SK-N-SH (cell line): Measurements from ENCODE around the gene LDAH. TPM values are rescaled to one million over a fixed set of nuclear protein-coding genes. Genes with fewer than 3 reads are reported as not detected.
A peak's percentile ranks its signal among the peaks of the same experiment; 100 is the strongest.

Experiments
- CTCF ChIA-PET: fragments of 300-600, 350-600 bp; formaldehyde crosslinking; extraction: SDS; loops from one replicate; lab custom pipeline; 2021; lab: Yijun Ruan, JAX
- POLR2A ChIA-PET: fragments of 350-600 bp; sonication (Branson Sonifier 250); formaldehyde crosslinking; extraction: SDS; loops from one replicate; lab custom pipeline; 2020; ENCODE audit warnings: antibody characterized with exemption, inconsistent platforms; lab: Yijun Ruan, JAX
- DNase-seq: peaks from one replicate; pipeline ENCODE4 v3.0.0; 2012
- H2AFZ ChIP-seq: fragments of 200-600 bp; sonication (generic); 2 replicates; pipeline ENCODE4 v1.8.1; 2016; ENCODE audit warnings: antibody characterized with exemption, mild to moderate bottlenecking, low read depth
- H3F3A ChIP-seq: fragments of 200-600 bp; sonication (generic); replicated peaks from 2 replicates; pipeline ENCODE3; 2016; ENCODE audit warnings: antibody characterized with exemption, mild to moderate bottlenecking; ENCODE audit not compliant: insufficient read depth
- H3K27ac ChIP-seq, 2 experiments: fragments of 200-500 bp in 1 of 2; fragments of 200-600 bp in 1 of 2; sonication (Bioruptor generic) in 1 of 2; sonication (generic), shearing (Covaris generic) in 1 of 2; 2 replicates each; pipeline versions ENCODE4 v1.5.1 to v1.6.1; 2014 to 2016; ENCODE audit warnings: low read depth in 2 of 2, inconsistent platforms in 1 of 2, low read length in 1 of 2, mild to moderate bottlenecking in 1 of 2, mixed read lengths in 1 of 2
- H3K27me3 ChIP-seq: fragments of 200-600 bp; sonication (generic), shearing (Covaris generic); 2 replicates; pipeline ENCODE4 v1.6.1; 2016; ENCODE audit warnings: mixed run types; ENCODE audit not compliant: insufficient read depth
- H3K36me3 ChIP-seq, 2 experiments: fragments of 200-500 bp in 1 of 2; fragments of 200-600 bp in 1 of 2; sonication (Bioruptor generic) in 1 of 2; sonication (generic) in 1 of 2; replicated peaks in 1 of 2; 2 replicates each; pipeline versions ENCODE3 to v1.5.1; 2014 to 2016; ENCODE audit warnings: low read length in 1 of 2, mild to moderate bottlenecking in 1 of 2; ENCODE audit not compliant: insufficient read depth in 2 of 2, control insufficient read depth in 1 of 2
- H3K4me1 ChIP-seq, 2 experiments: fragments of 200-500 bp in 1 of 2; fragments of 200-600 bp in 1 of 2; sonication (Bioruptor generic) in 1 of 2; sonication (generic), shearing (Covaris generic) in 1 of 2; 2 replicates each; pipeline versions ENCODE4 v1.5.1 to v1.6.1; 2014 to 2016; ENCODE audit warnings: low read depth in 1 of 2, low read length in 1 of 2, mixed run types in 1 of 2; ENCODE audit not compliant: insufficient read depth in 2 of 2, control insufficient read depth in 1 of 2
- H3K4me2 ChIP-seq: fragments of 200-600 bp; sonication (generic), shearing (Covaris generic); 2 replicates; pipeline ENCODE4 v1.6.1; 2017; ENCODE audit warnings: mixed run types
- H3K4me3 ChIP-seq, 2 experiments: fragments of 200-500 bp in 1 of 2; fragments of 200-600 bp in 1 of 2; sonication (Bioruptor generic) in 1 of 2; sonication (generic), shearing (Covaris generic) in 1 of 2; 2 replicates each; pipeline versions ENCODE4 v1.5.1 to v1.8.1; 2014 to 2016; ENCODE audit warnings: low read depth in 2 of 2, inconsistent platforms in 1 of 2, low read length in 1 of 2, mild to moderate bottlenecking in 1 of 2, mixed read lengths in 1 of 2, moderate library complexity in 1 of 2
- H3K79me2 ChIP-seq: fragments of 200-600 bp; sonication (generic); 2 replicates; pipeline ENCODE4 v1.8.1; 2017; ENCODE audit warnings: mild to moderate bottlenecking; ENCODE audit not compliant: insufficient read depth
- H3K9ac ChIP-seq: fragments of 200-600 bp; sonication (generic); 2 replicates; pipeline ENCODE4 v1.6.1; 2017; ENCODE audit warnings: mixed run types
- H3K9me2 ChIP-seq: fragments of 200-600 bp; sonication (generic); 2 replicates; pipeline ENCODE4 v1.6.1; 2017; ENCODE audit warnings: mixed run types
- H3K9me3 ChIP-seq: fragments of 200-600 bp; sonication (generic); 2 replicates; pipeline ENCODE4 v1.6.1; 2017; ENCODE audit warnings: mixed run types, mild to moderate bottlenecking, moderate library complexity
- H4K20me1 ChIP-seq: fragments of 200-600 bp; sonication (generic); 2 replicates; pipeline ENCODE4 v1.6.1; 2017; ENCODE audit warnings: mild to moderate bottlenecking, mixed run types; ENCODE audit not compliant: insufficient read depth
- CTCF ChIP-seq: fragments of 200-600 bp; sonication (generic); IDR thresholded peaks from 2 replicates; pipeline ENCODE4 v1.6.1; 2017; ENCODE audit warnings: antibody characterized with exemption, mild to moderate bottlenecking, moderate library complexity
- EP300 ChIP-seq, 2 experiments: IDR thresholded peaks; 2 replicates each; pipeline versions ENCODE4 v1.4.0 to v1.6.1; 2012; ENCODE audit warnings: borderline replicate concordance in 1 of 2, low read depth in 1 of 2, low read length in 1 of 2
- FOSL2 ChIP-seq: IDR thresholded peaks from 2 replicates; pipeline ENCODE4 v1.4.0; 2012; ENCODE audit warnings: low read depth, mild to moderate bottlenecking, moderate library complexity, borderline replicate concordance
- FOXM1 ChIP-seq: IDR thresholded peaks from 2 replicates; pipeline ENCODE4 v1.4.0; 2012; ENCODE audit warnings: low read depth, mild to moderate bottlenecking
- GABPA ChIP-seq: IDR thresholded peaks from 2 replicates; pipeline ENCODE4 v1.4.0; 2012; ENCODE audit warnings: low read depth, mild to moderate bottlenecking
- IRF3 ChIP-seq: fragments of 150-350 bp; IDR thresholded peaks from 2 replicates; pipeline ENCODE4 v1.6.1; 2016; ENCODE audit warnings: mild to moderate bottlenecking, low read depth, low read length
- MAX ChIP-seq: IDR thresholded peaks from 2 replicates; pipeline ENCODE4 v1.4.0; 2012; ENCODE audit warnings: low read depth
- NRF1 ChIP-seq: IDR thresholded peaks from 2 replicates; pipeline ENCODE4 v1.6.1; 2012; ENCODE audit warnings: low read depth, mild to moderate bottlenecking, low read length
- RAD21 ChIP-seq: IDR thresholded peaks from 2 replicates; pipeline ENCODE4 v1.6.1; 2012; ENCODE audit warnings: mild to moderate bottlenecking, low read length
- RCOR1 ChIP-seq: fragments of 150-350 bp; IDR thresholded peaks from 2 replicates; pipeline ENCODE4 v1.6.1; 2017; ENCODE audit warnings: antibody characterized with exemption, low read length
- RXRA ChIP-seq: IDR thresholded peaks from 2 replicates; pipeline ENCODE4 v1.4.0; 2012; ENCODE audit warnings: low read depth, mild to moderate bottlenecking, borderline replicate concordance
- SMC3 ChIP-seq: IDR thresholded peaks from 2 replicates; pipeline ENCODE4 v1.6.1; 2012; ENCODE audit warnings: low read depth, low read length, improper control_type of control experiment
- TCF12 ChIP-seq: IDR thresholded peaks from 2 replicates; pipeline ENCODE4 v1.4.0; 2012
- YY1 ChIP-seq: IDR thresholded peaks from 2 replicates; pipeline ENCODE4 v1.4.0; 2012; ENCODE audit warnings: low read depth, mild to moderate bottlenecking
- WGBS: methylation state at CpG from one replicate; pipeline ENCODE4 v1.1.6; 2017; ENCODE audit warnings: low lambda C conversion rate; 5-methylcytosine and 5-hydroxymethylcytosine counted together
- polyA plus RNA-seq, 3 experiments: library from polyadenylated mRNA; depleted of rRNA; stranded (reverse); fragments of >200 nt; gene quantifications; 2 replicates each; pipeline ENCODE4 v1.2.3, GENCODE V29; 2012
- TF ChIP-seq, protein P1 (sequence below): IDR thresholded peaks from 2 replicates; pipeline ENCODE4 v1.4.0; 2012; ENCODE audit warnings: low read depth, borderline replicate concordance

LDAH gene
- polyA plus RNA-seq, 1 of the 3 experiments (the other 2 are of a cell fraction): 12.7 TPM

- Histone ChIP-seq H3K79me2 (no peaks in the 10 kb centered on the region), H3F3A (no peaks in the 10 kb centered on the region), H2AFZ (no peak overlapping the region), H3K9me3 (no peaks in the 10 kb centered on the region), H4K20me1 (no peaks in the 10 kb centered on the region), H3K4me2 (no peak overlapping the region), H3K27ac (no peak overlapping the region), H3K4me3 (no peak overlapping the region), H3K9ac (no peak overlapping the region), H3K4me1 (no peaks in the 10 kb centered on the region), H3K27me3 (no peaks in the 10 kb centered on the region), H3K9me2 (no peaks in the 10 kb centered on the region), H3K36me3 (peaks cover 3 to 66% of the 10 kb centered on the region in 2 experiments)
- POLR2A ChIA-PET: no interaction called here
- TF ChIP-seq IRF3 (no peak), RCOR1 (no peak), YY1 (no peak), TCF12 (no peak), RXRA (no peak), EP300 (IDR thresholded peaks at IDR 0.05; ENCODE audit: borderline replicate concordance in 1 of 2, low read depth in 1 of 2, low read length in 1 of 2) (no peak), FOSL2 (no peak)
- TF ChIP-seq, protein P1, sequence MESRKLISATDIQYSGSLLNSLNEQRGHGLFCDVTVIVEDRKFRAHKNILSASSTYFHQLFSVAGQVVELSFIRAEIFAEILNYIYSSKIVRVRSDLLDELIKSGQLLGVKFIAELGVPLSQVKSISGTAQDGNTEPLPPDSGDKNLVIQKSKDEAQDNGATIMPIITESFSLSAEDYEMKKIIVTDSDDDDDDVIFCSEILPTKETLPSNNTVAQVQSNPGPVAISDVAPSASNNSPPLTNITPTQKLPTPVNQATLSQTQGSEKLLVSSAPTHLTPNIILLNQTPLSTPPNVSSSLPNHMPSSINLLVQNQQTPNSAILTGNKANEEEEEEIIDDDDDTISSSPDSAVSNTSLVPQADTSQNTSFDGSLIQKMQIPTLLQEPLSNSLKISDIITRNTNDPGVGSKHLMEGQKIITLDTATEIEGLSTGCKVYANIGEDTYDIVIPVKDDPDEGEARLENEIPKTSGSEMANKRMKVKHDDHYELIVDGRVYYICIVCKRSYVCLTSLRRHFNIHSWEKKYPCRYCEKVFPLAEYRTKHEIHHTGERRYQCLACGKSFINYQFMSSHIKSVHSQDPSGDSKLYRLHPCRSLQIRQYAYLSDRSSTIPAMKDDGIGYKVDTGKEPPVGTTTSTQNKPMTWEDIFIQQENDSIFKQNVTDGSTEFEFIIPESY: no peak
- DNase-seq: no peak
- WGBS: 96% methylated on average over 6 of the region's 6 CpGs
- CTCF ChIA-PET: interaction anchor here (0.7 to 4.3 kb wide), 8 partner anchors 9 to 359 kb away, joined by 3 to 34 read pairs (median 6); partner anchors contain the start of gene APOB
These were observed 138.3 kb downstream of the LDAH start for GRCh38 chr2:20684581-20685063.

GRCh38 chr2:20682167-20682920 lies 140.6 kb downstream of the LDAH start:
- DNase-seq: no peak
- ChIA-PET CTCF (interaction anchor here (0.6 to 4.2 kb wide), 13 partner anchors 10 to 436 kb away, joined by 3 to 34 read pairs (median 4); partner anchors contain the start of gene HS1BP3), POLR2A (interaction anchor here (1.0 kb wide), 1 partner anchor 12 kb away, joined by 3 read pairs; no protein-coding TSS in a partner anchor)
- no peaks in the 10 kb centered on the region for H3K9me2 ChIP-seq
- TF ChIP-seq SMC3 (peak; percentile 61), FOXM1 (no peak), NRF1 (no peak), GABPA (no peak), RAD21 (peak; percentile 72), CTCF (peak; percentile 69), EP300 (IDR thresholded peaks at IDR 0.05; ENCODE audit: borderline replicate concordance in 1 of 2, low read depth in 1 of 2, low read length in 1 of 2) (no peak), MAX (no peak)
- no peak overlapping the region for H3K9ac ChIP-seq
- H3K4me1 ChIP-seq: peaks cover 0 to 6% of the 10 kb centered on the region in 2 experiments; a peak in 2 of 4 replicates
- H3K9me3 ChIP-seq: no peaks in the 10 kb centered on the region
- H4K20me1 ChIP-seq: no peaks in the 10 kb centered on the region
- no peak overlapping the region for H3K27ac ChIP-seq
- H3K36me3 ChIP-seq: peaks cover 3 to 67% of the 10 kb centered on the region in 2 experiments
- no peak overlapping the region; a peak in 1 of 4 replicates for H3K4me3 ChIP-seq
- no peak overlapping the region for H2AFZ ChIP-seq
- no peaks in the 10 kb centered on the region for H3K79me2 ChIP-seq
- H3K4me2 ChIP-seq: no peak overlapping the region
- no peaks in the 10 kb centered on the region for H3K27me3 ChIP-seq
- H3F3A ChIP-seq: no peaks in the 10 kb centered on the region
- 81% methylated on average over 7 of the region's 7 CpGs for WGBS
